Measurements from ENCODE around the gene PLA2G6.

The PLA2G6 gene

DNA sequence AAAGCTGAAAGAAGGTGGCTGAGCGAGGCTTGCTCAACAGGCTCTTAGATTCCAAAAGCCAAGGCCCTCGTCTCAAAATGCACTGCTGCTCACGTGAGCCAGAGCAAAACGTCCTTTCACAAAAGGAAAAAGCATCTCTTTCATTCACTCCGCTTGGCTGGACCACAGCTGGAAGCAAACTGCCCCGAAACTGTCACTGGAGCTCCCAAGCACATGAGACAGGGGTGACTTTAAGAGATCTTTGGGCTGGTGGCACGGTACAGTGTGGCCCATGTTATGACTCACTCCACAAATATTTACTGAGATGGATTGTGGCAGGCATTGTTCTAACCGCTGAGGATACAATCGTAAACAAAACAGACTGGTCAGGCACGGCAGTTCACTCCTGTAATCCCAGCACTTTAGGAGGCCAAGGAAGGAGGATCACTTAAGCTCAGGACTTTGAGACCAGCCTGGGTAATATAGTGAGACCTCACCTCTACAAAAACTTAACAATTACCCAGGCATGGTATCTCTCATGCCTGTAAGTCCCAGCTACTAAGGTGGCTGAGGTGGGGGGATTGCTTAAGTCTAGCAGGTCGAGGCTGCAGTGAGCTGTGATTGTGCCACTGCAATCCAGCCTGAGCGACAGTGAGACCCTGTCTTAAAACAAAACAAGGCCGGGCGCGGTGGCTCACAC is 3.6 kb downstream of the PLA2G6 start (continued):
- no peak for TF ChIP-seq ZNF623 (tag by site-specific recombination; IDR thresholded peaks at IDR 0.05)
- TF ChIP-seq SCRT2 (tag by site-specific recombination; IDR thresholded peaks at IDR 0.05) = peak; percentile 86
- peak; percentile 30; the same call in 1 of the 2 replicates for TF ChIP-seq IKZF3 (tag by site-specific recombination; IDR thresholded peaks at IDR 0.05)
- TF ChIP-seq ZNF169 (tag by site-specific recombination; IDR thresholded peaks at IDR 0.05) = no peak
- no peak for TF ChIP-seq ZNF266 (tag by site-specific recombination; IDR thresholded peaks at IDR 0.05; ENCODE audit: low read depth)
- TF ChIP-seq ZNF600 (tag by site-specific recombination; IDR thresholded peaks at IDR 0.05) = peak; percentile 96
- TF ChIP-seq, protein P1, sequence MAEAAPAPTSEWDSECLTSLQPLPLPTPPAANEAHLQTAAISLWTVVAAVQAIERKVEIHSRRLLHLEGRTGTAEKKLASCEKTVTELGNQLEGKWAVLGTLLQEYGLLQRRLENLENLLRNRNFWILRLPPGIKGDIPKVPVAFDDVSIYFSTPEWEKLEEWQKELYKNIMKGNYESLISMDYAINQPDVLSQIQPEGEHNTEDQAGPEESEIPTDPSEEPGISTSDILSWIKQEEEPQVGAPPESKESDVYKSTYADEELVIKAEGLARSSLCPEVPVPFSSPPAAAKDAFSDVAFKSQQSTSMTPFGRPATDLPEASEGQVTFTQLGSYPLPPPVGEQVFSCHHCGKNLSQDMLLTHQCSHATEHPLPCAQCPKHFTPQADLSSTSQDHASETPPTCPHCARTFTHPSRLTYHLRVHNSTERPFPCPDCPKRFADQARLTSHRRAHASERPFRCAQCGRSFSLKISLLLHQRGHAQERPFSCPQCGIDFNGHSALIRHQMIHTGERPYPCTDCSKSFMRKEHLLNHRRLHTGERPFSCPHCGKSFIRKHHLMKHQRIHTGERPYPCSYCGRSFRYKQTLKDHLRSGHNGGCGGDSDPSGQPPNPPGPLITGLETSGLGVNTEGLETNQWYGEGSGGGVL (tag by site-specific recombination; IDR thresholded peaks at IDR 0.05) = no peak
- TF ChIP-seq, protein P2, sequence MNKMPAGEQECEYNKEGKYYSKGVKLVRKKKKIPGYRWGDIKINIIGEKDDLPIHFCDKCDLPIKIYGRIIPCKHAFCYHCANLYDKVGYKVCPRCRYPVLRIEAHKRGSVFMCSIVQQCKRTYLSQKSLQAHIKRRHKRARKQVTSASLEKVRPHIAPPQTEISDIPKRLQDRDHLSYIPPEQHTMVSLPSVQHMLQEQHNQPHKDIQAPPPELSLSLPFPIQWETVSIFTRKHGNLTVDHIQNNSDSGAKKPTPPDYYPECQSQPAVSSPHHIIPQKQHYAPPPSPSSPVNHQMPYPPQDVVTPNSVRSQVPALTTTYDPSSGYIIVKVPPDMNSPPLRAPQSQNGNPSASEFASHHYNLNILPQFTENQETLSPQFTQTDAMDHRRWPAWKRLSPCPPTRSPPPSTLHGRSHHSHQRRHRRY (tag by site-specific recombination; IDR thresholded peaks at IDR 0.05) = no peak
- no peak for TF ChIP-seq ZNF426 (tag by site-specific recombination; IDR thresholded peaks at IDR 0.05)
- TF ChIP-seq HOXA7 (CRISPR knock-in tag; IDR thresholded peaks at IDR 0.05; ENCODE audit: borderline replicate concordance) = no peak
- TF ChIP-seq ZFP69B (tag by site-specific recombination; IDR thresholded peaks at IDR 0.05) = 0 out of 2 replicates have a peak, but pooled peaks have one; percentile 52
- no peak for TF ChIP-seq ZNF23 (tag by site-specific recombination; IDR thresholded peaks at IDR 0.05; ENCODE audit: borderline replicate concordance)
- TF ChIP-seq KLF16 (tag by site-specific recombination; IDR thresholded peaks at IDR 0.05) = no peak
- TF ChIP-seq, protein P3, sequence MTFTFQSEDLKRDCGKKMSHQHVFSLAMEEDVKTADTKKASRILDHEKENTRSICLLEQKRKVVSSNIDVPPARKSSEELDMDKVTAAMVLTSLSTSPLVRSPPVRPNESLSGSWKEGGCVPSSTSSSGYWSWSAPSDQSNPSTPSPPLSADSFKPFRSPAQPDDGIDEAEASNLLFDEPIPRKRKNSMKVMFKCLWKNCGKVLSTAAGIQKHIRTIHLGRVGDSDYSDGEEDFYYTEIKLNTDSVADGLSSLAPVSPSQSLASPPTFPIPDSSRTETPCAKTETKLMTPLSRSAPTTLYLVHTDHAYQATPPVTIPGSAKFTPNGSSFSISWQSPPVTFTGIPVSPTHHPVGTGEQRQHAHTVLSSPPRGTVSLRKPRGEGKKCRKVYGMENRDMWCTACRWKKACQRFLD (tag by site-specific recombination; IDR thresholded peaks at IDR 0.05) = no peak
- peak; percentile 93 for TF ChIP-seq PRDM1 (tag by site-specific recombination; IDR thresholded peaks at IDR 0.05)
- no peak for TF ChIP-seq MZF1 (tag by site-specific recombination; IDR thresholded peaks at IDR 0.05; ENCODE audit: borderline replicate concordance)
- no peak for TF ChIP-seq ZNF747 (tag by site-specific recombination; IDR thresholded peaks at IDR 0.05)
- TF ChIP-seq, protein P4, sequence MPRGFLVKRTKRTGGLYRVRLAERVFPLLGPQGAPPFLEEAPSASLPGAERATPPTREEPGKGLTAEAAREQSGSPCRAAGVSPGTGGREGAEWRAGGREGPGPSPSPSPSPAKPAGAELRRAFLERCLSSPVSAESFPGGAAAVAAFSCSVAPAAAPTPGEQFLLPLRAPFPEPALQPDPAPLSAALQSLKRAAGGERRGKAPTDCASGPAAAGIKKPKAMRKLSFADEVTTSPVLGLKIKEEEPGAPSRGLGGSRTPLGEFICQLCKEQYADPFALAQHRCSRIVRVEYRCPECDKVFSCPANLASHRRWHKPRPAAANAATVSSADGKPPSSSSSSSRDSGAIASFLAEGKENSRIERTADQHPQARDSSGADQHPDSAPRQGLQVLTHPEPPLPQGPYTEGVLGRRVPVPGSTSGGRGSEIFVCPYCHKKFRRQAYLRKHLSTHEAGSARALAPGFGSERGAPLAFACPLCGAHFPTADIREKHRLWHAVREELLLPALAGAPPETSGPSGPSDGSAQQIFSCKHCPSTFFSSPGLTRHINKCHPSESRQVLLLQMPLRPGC (tag by site-specific recombination; IDR thresholded peaks at IDR 0.05) = peak; percentile 70
- no peak for TF ChIP-seq ZNF202 (tag by site-specific recombination; IDR thresholded peaks at IDR 0.05; ENCODE audit: borderline replicate concordance)
- no peak for TF ChIP-seq ZNF560 (tag by site-specific recombination; IDR thresholded peaks at IDR 0.05; ENCODE audit: borderline replicate concordance)
- no peak for TF ChIP-seq HOXD13 (CRISPR knock-in tag; IDR thresholded peaks at IDR 0.05; ENCODE audit: borderline replicate concordance)
- TF ChIP-seq, protein P5, sequence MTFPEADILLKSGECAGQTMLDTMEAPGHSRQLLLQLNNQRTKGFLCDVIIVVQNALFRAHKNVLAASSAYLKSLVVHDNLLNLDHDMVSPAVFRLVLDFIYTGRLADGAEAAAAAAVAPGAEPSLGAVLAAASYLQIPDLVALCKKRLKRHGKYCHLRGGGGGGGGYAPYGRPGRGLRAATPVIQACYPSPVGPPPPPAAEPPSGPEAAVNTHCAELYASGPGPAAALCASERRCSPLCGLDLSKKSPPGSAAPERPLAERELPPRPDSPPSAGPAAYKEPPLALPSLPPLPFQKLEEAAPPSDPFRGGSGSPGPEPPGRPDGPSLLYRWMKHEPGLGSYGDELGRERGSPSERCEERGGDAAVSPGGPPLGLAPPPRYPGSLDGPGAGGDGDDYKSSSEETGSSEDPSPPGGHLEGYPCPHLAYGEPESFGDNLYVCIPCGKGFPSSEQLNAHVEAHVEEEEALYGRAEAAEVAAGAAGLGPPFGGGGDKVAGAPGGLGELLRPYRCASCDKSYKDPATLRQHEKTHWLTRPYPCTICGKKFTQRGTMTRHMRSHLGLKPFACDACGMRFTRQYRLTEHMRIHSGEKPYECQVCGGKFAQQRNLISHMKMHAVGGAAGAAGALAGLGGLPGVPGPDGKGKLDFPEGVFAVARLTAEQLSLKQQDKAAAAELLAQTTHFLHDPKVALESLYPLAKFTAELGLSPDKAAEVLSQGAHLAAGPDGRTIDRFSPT (tag by site-specific recombination; IDR thresholded peaks at IDR 0.05) = peak; percentile 74; the same call in 1 of the 2 replicates
- TF ChIP-seq ZNF473 (tag by site-specific recombination; IDR thresholded peaks at IDR 0.05) = no peak
- TF ChIP-seq, protein P6, sequence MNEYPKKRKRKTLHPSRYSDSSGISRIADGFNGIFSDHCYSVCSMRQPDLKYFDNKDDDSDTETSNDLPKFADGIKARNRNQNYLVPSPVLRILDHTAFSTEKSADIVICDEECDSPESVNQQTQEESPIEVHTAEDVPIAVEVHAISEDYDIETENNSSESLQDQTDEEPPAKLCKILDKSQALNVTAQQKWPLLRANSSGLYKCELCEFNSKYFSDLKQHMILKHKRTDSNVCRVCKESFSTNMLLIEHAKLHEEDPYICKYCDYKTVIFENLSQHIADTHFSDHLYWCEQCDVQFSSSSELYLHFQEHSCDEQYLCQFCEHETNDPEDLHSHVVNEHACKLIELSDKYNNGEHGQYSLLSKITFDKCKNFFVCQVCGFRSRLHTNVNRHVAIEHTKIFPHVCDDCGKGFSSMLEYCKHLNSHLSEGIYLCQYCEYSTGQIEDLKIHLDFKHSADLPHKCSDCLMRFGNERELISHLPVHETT (tag by site-specific recombination; IDR thresholded peaks at IDR 0.05) = peak; percentile 59; the same call in 1 of the 2 replicates
- TF ChIP-seq, protein P7, sequence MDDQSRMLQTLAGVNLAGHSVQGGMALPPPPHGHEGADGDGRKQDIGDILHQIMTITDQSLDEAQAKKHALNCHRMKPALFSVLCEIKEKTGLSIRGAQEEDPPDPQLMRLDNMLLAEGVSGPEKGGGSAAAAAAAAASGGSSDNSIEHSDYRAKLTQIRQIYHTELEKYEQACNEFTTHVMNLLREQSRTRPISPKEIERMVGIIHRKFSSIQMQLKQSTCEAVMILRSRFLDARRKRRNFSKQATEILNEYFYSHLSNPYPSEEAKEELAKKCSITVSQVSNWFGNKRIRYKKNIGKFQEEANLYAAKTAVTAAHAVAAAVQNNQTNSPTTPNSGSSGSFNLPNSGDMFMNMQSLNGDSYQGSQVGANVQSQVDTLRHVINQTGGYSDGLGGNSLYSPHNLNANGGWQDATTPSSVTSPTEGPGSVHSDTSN (CRISPR knock-in tag; IDR thresholded peaks at IDR 0.05) = no peak
- TF ChIP-seq ZNF768 (tag by site-specific recombination; IDR thresholded peaks at IDR 0.05) = no peak; the same call in 1 of the 2 replicates
- TF ChIP-seq, protein P8, sequence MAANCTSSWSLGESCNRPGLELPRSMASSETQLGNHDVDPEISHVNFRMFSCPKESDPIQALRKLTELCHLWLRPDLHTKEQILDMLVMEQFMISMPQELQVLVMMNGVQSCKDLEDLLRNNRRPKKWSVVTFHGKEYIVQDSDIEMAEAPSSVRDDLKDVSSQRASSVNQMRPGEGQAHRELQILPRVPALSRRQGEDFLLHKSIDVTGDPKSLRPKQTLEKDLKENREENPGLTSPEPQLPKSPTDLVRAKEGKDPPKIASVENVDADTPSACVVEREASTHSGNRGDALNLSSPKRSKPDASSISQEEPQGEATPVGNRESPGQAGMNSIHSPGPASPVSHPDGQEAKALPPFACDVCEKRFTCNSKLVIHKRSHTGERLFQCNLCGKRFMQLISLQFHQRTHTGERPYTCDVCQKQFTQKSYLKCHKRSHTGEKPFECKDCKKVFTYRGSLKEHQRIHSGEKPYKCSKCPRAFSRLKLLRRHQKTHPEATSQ (tag by site-specific recombination; IDR thresholded peaks at IDR 0.05) = no peak
